OCI-LY7 (cell line): Measurements from ENCODE around the gene CCDC187.
"Not testable (repeated sequence)": the region's sequence is repeated elsewhere in the genome, so short reads cannot be mapped to it uniquely, and the experiment has no call there.

Experiments
- CTCF ChIP-seq: fragments of 200-600 bp; sonication (generic); conservative IDR thresholded peaks from 2 replicates; pipeline ENCODE4 v1.5.1; 2014; ENCODE audit warnings: mild to moderate bottlenecking, antibody characterized with exemption, low read length, moderate library complexity, mixed read lengths
- EZH2phosphoT487 ChIP-seq: fragments of 200-600 bp; sonication (generic); IDR thresholded peaks from 2 replicates; pipeline ENCODE4 v1.6.1; 2018; ENCODE audit warnings: low read depth, borderline replicate concordance, mild to moderate bottlenecking, mixed run types, antibody characterized with exemption, low read length, moderate library complexity, mixed read lengths

- not testable (repeated sequence) for TF ChIP-seq CTCF, EZH2phosphoT487
Measured at GRCh38 chr9:136320972-136321371, 17.1 kb upstream of the CCDC187 start.
